GM12865 (cell line): ENCODE data around the gene KIRREL3.

Experiments
- DNase-seq: peaks from one replicate; pipeline ENCODE4 v3.0.0; 2010; ENCODE audit warnings: low read depth
- H3K4me3 ChIP-seq: 2 replicates; pipeline ENCODE4 v1.5.1; 2011; ENCODE audit warnings: mild to moderate bottlenecking, low read depth, low read length, control low read depth
- TF ChIP-seq, protein P1 (sequence below): IDR thresholded peaks from 2 replicates; pipeline ENCODE4 v1.5.1; 2011; ENCODE audit warnings: low read length, control low read depth, low read depth, inconsistent platforms; ENCODE audit not compliant: insufficient read depth; ENCODE audit errors: missing control alignments

KIRREL3 gene

DNA sequence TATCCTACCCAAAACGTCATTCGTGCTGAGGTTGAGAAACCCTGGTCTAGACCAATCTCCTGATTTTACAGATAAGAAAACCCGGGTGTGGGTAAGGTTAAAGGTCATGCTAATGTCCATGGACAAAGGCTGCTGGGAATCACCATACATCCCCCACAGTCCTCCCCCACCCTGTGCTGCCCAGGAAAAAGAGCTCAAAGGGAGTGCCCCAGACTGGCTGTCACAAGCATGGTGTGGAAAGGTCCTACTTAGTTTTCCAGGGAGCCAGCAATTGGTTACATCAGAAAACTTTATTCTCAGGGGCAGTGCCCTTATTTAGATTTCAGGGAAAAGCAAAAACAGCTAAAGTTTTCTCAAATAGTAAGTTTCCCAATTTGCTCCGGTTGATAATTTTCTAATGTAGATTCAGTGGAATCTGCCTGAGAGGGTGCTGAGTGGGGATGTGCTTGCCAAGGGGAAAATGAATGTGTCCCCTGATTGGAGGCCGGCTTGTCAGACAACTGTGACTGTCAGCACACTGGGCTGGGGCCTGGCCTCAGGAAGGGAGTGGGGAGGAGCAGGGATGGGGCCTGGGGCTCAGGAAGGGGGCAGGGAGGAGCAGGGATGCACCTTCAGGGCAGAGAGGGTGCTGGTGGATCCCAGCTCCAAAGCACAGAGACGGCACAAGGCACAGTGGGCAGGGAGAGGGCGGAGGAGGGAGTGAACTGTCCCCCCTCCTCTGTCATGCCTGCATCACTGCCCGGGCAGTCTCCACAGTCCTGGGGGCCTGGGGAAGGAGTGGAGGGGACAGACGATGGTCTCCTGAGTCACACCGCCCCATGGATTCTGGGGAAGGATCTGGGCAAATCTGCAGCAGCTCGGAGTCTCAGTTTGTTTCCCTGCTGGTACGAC, 263.6 kb downstream of the KIRREL3 start:
- H3K4me3 ChIP-seq, result no peak overlapping the region
- DNase-seq, result no peak
- TF ChIP-seq, protein P1, sequence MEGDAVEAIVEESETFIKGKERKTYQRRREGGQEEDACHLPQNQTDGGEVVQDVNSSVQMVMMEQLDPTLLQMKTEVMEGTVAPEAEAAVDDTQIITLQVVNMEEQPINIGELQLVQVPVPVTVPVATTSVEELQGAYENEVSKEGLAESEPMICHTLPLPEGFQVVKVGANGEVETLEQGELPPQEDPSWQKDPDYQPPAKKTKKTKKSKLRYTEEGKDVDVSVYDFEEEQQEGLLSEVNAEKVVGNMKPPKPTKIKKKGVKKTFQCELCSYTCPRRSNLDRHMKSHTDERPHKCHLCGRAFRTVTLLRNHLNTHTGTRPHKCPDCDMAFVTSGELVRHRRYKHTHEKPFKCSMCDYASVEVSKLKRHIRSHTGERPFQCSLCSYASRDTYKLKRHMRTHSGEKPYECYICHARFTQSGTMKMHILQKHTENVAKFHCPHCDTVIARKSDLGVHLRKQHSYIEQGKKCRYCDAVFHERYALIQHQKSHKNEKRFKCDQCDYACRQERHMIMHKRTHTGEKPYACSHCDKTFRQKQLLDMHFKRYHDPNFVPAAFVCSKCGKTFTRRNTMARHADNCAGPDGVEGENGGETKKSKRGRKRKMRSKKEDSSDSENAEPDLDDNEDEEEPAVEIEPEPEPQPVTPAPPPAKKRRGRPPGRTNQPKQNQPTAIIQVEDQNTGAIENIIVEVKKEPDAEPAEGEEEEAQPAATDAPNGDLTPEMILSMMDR, result no peak

DNA sequence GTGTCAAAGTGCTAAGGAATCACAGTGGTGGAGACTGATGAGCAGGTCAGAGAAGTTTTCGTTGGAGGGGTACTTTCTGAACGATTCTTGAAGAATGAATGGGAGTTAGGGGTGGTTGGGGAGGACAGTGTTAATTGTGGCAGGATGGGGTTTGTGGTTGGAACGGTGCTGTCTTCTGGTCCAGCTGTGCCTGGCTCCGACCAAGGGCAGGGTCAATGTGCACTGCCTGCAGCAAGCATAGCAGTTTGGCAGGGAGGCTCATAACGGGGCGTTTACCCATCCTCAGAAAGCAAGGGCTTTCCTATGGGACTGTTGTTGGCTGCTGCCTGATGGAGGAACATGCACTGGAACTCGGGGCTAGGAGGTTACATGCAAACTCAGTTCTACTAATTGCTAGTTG, 265.8 kb downstream of the KIRREL3 start:
- no peak overlapping the region for H3K4me3 ChIP-seq
- DNase-seq, result peak; percentile 52
- TF ChIP-seq, protein P1, result no peak

DNA sequence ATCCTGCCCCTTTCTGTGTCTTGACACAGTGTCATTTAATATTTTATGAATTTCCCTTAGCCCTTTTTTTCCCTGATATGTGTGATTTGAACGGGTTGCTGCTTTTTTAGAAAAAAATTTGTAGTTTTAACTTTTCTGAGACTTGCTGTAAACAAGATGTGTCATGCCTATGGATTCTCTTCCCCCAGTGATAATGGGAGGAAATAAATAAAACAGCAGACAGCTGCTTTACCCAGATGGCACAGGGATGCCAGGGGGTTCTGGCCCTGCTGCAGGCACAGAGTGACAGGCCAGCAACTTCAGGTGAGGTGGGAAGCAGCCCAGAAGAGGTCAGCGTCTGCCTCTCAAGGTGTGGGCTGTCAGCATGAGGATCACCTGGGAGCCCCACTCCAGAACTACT, 266.9 kb downstream of the KIRREL3 start:
- DNase-seq, result no peak
- TF ChIP-seq, protein P1, result no peak
- H3K4me3 ChIP-seq, result no peak overlapping the region

DNA sequence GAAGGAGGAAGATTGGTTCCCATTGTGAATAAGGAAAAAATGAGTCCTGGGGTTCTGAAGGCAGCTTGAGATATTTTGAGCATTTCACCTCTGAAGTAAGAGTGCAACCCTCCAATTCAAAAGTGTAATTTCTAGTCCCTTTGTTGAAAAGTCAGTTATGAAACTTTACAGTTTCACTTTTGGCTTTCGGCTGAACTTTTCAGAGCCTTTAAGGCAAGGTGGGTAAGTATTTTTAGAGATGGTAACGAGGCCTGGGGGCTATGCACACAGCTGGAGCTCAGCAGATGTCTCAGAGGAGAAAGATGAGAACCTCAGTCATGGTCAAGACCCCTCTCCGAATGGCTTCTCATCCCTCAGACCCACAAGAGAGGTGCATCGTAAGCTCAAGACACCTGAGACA, 267.6 kb downstream of the KIRREL3 start:
- no peak overlapping the region for H3K4me3 ChIP-seq
- TF ChIP-seq, protein P1, result no peak
- peak; percentile 63 for DNase-seq

DNA sequence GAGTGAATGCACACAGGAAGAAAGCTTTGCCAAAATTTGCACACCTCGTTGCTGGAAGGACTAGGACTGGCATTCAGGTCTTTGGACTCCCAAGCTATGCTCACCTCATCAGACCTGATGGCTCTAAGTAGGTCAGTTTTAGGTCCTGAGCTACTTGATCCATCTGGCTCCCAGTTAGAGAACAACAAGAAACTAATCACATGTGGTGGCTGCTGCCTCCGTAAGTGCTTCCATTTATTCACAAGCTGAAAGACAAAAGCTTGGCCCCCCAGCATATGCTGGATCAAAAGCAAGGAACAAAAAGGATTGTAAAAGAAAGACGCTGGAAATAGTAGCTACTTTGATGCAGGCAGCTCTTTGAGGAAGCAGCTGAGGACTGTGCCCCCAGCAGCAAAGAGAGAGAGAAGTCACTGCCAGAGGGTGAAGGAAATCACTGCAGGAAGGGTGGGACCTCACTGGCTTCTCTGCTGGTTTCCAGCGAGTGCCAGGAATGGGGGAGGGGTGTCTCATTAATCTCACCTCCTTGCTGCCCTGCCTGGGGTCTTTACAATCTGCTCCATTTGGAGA, 268.9 kb downstream of the KIRREL3 start:
- H3K4me3 ChIP-seq, result no peak overlapping the region
- TF ChIP-seq, protein P1, result no peak
- no peak for DNase-seq

DNA sequence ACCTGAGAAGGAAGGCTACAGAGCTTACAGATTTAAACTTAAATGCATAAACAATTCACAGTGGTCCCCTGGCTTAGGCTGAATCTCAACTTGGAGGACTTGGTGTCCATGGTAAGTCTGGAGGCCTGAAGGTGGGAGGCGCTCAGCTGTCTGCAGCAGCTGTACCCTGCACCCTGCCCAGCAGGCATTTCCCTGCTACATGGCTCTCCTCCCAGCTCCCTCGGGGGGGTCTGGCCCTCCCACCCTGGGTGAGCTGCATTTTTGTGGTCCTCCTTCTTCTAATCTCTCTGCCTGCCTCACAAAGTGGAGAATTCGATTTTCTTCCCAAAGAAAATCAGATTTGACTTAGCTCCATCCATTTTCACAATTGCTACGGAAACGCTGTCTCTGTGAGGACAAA, 273.2 kb downstream of the KIRREL3 start:
- no peak overlapping the region for H3K4me3 ChIP-seq
- TF ChIP-seq, protein P1, result no peak

More for the DNA sequence above, 273.2 kb downstream of the KIRREL3 start:
- DNase-seq, result no peak
